Motor neuron (in vitro differentiated cells): Measurements from ENCODE around the gene FRMPD2. TPM values are rescaled to one million over a fixed set of nuclear protein-coding genes. Genes with fewer than 3 reads are reported as not detected.
A peak's percentile ranks its signal among the peaks of the same experiment; 100 is the strongest.

Experiments used
- ATAC-seq, 8 experiments: fragments of 200-7000 bp; cut with Tn5 transposase; replicated peaks in 6 of 8; 2 replicates each; pipeline ENCODE4 v1.8.0; 2021; ENCODE audit warnings: mild to moderate bottlenecking in 8 of 8, moderate library complexity in 8 of 8
- H3K27ac ChIP-seq, 2 donors: fragments of 250-450 bp; sonication (Bioruptor Pico); 2 replicates each; pipeline ENCODE4 v1.9.0; 2021; ENCODE audit warnings: antibody characterized with exemption in 2 of 2, mild to moderate bottlenecking in 2 of 2, moderate library complexity in 1 of 2
- H3K4me1 ChIP-seq, 2 donors: fragments of 250-450 bp; sonication (Bioruptor Pico); replicated peaks in 1 of 2; 2 replicates each; pipeline ENCODE4 v1.6.1; 2021; ENCODE audit warnings: antibody characterized with exemption in 2 of 2, mild to moderate bottlenecking in 2 of 2, moderate library complexity in 1 of 2
- H3K4me3 ChIP-seq, 5 donors: fragments of 250-450 bp; sonication (Bioruptor Pico); 2 replicates each; pipeline ENCODE4 v1.9.0; 2021; ENCODE audit warnings: antibody characterized with exemption in 5 of 5, mild to moderate bottlenecking in 5 of 5, moderate library complexity in 4 of 5
- WGBS, 10 experiments: fragments of 450-650 bp; shearing (Covaris generic); methylation state at CpG; one replicate each; pipeline ENCODE4 v1.0.0; 2022; 5-methylcytosine and 5-hydroxymethylcytosine counted together
- in situ Hi-C, 9 experiments: fragments of 400-800 bp; cut with MboI; loops; one replicate each; pipeline ENCODE4 v1.15.0; 2021; ENCODE audit warnings: low sequenced_read_pairs in 9 of 9, low pct_unique_long_range_greater_than_20kb in 2 of 9; ENCODE audit not compliant: unreplicated experiment in 9 of 9
- total RNA-seq, 8 experiments: library from RNA; unstranded; fragments of 300-600 nt; gene quantifications; 2 replicates each; pipeline versions ENCODE4 v1.2.3 to v1.2.4, GENCODE V29; 2022

Gene FRMPD2
- total RNA-seq, 8 experiments from 2014 or later = 0.11 to 12.8 (median 0.85) TPM

GRCh38 chr10:48255722-48256121 is 18.8 kb downstream of the FRMPD2 start:
- WGBS, 10 experiments = 0 to 100% (median 85%) methylated on average over 1 to 2 of the region's 6 CpGs; no CpG with 5 or more reads in 6 of the 10 experiments

GRCh38 chr10:48254750-48255512 is 19.6 kb downstream of the FRMPD2 start:
- H3K27ac ChIP-seq = no peak overlapping the region
- ATAC-seq = peak in 1 of 8 experiments; percentile 31
- in situ Hi-C loops = no loop called here
- 23 to 96% (median 80%) methylated on average over 1 to 4 of the region's 5 CpGs; no CpG with 5 or more reads in 3 of the 10 experiments for WGBS, 10 experiments
- peaks cover 12 to 14% of the 10 kb centered on the region in 2 donors for H3K4me1 ChIP-seq
- no peak overlapping the region for H3K4me3 ChIP-seq

More at GRCh38 chr10:48255722-48256121, 18.8 kb downstream of the FRMPD2 start:
- Histone ChIP-seq H3K4me1 (peaks cover 12 to 14% of the 10 kb centered on the region in 2 donors), H3K27ac (no peak overlapping the region), H3K4me3 (no peak overlapping the region)
- no peak for ATAC-seq
- in situ Hi-C loops = no loop called here

GRCh38 chr10:48253970-48254657 is 20.4 kb downstream of the FRMPD2 start:
- peaks cover 12 to 14% of the 10 kb centered on the region in 2 donors for H3K4me1 ChIP-seq
- in situ Hi-C loops = no loop called here
- no peak overlapping the region for H3K4me3 ChIP-seq
- H3K27ac ChIP-seq = no peak overlapping the region
- ATAC-seq = peak in 3 of 8 experiments; percentile 60 to 75 (median 64)
- WGBS, 10 experiments = 56 to 100% (median 91%) methylated on average over 1 to 8 of the region's 9 CpGs; no CpG with 5 or more reads in 1 of the 10 experiments

- in situ Hi-C loops = no loop called here
- WGBS, 10 experiments = 66 to 87% methylated on average over 4 to 5 of the region's 5 CpGs; no CpG with 5 or more reads in 8 of the 10 experiments
- peaks cover 4 to 9% of the 10 kb centered on the region in 2 donors for H3K4me1 ChIP-seq
- H3K4me3 ChIP-seq = no peak overlapping the region
- no peak overlapping the region for H3K27ac ChIP-seq
- no peak for ATAC-seq
These were observed 22.2 kb downstream of the FRMPD2 start for GRCh38 chr10:48252354-48252650.

- Histone ChIP-seq H3K4me3 (no peak overlapping the region), H3K4me1 (peaks cover 4 to 9% of the 10 kb centered on the region in 2 donors), H3K27ac (no peak overlapping the region)
- ATAC-seq = peak; percentile 22 to 85 (median 49)
- 7 to 70% (median 46%) methylated on average over 1 to 9 of the region's 13 CpGs; no CpG with 5 or more reads in 1 of the 10 experiments for WGBS, 10 experiments
- in situ Hi-C loops = no loop called here
These were observed 22.8 kb downstream of the FRMPD2 start for GRCh38 chr10:48251525-48252353.

- H3K4me1 ChIP-seq = peaks cover 4 to 9% of the 10 kb centered on the region in 2 donors
- H3K27ac ChIP-seq = no peak overlapping the region
- ATAC-seq = peak in 5 of 8 experiments; percentile 26 to 52 (median 43)
- no peak overlapping the region for H3K4me3 ChIP-seq
- in situ Hi-C loops = no loop called here
These were observed 23.4 kb downstream of the FRMPD2 start for GRCh38 chr10:48251152-48251524.

- no peak overlapping the region for H3K4me3 ChIP-seq
- in situ Hi-C loops = no loop called here
- H3K27ac ChIP-seq = no peak overlapping the region
- WGBS, 10 experiments = 83 to 100% (median 100%) methylated on average over 1 to 3 of the region's 8 CpGs; no CpG with 5 or more reads in 7 of the 10 experiments
- ATAC-seq = no peak
- peaks cover 4 to 9% of the 10 kb centered on the region in 2 donors for H3K4me1 ChIP-seq
These were observed 24.6 kb downstream of the FRMPD2 start for GRCh38 chr10:48249763-48250351.

- ATAC-seq = no peak
- no peak overlapping the region for H3K27ac ChIP-seq
- WGBS, 10 experiments = 86 to 100% (median 92%) methylated on average over 1 to 2 of the region's 6 CpGs; no CpG with 5 or more reads in 6 of the 10 experiments
- peaks cover 4 to 9% of the 10 kb centered on the region in 2 donors for H3K4me1 ChIP-seq
- H3K4me3 ChIP-seq = no peak overlapping the region
- in situ Hi-C loops = no loop called here
These were observed 25.3 kb downstream of the FRMPD2 start for GRCh38 chr10:48249004-48249762.

GRCh38 chr10:48248462-48248861 is 26.0 kb downstream of the FRMPD2 start:
- ATAC-seq = no peak
- no peak overlapping the region for H3K4me3 ChIP-seq
- in situ Hi-C loops = no loop called here
- H3K4me1 ChIP-seq = peaks cover 4 to 9% of the 10 kb centered on the region in 2 donors
- 0 to 89% (median 53%) methylated on average over 1 to 2 of the region's 2 CpGs for WGBS, 10 experiments
- H3K27ac ChIP-seq = no peak overlapping the region

GRCh38 chr10:48247680-48248079 is 26.8 kb downstream of the FRMPD2 start:
- peak in 1 of 8 experiments; percentile 30 for ATAC-seq
- Histone ChIP-seq H3K4me1 (peaks cover 4 to 9% of the 10 kb centered on the region in 2 donors), H3K4me3 (no peak overlapping the region), H3K27ac (no peak overlapping the region)
- WGBS, 10 experiments = 14 to 100% (median 60%) methylated on average over 1 of the region's 2 CpGs; no CpG with 5 or more reads in 4 of the 10 experiments
- in situ Hi-C loops = no loop called here

- in situ Hi-C loops = no loop called here
- H3K4me1 ChIP-seq = peaks cover 4 to 5% of the 10 kb centered on the region in 2 donors
- H3K27ac ChIP-seq = no peak overlapping the region
- no peak for ATAC-seq
- WGBS, 10 experiments = 0 to 67% methylated on average over 1 of the region's 1 CpG; no CpG with 5 or more reads in 8 of the 10 experiments
- H3K4me3 ChIP-seq = no peak overlapping the region
These were observed 28.0 kb downstream of the FRMPD2 start for GRCh38 chr10:48246501-48246900.

- Histone ChIP-seq H3K27ac (no peak overlapping the region), H3K4me3 (no peak overlapping the region), H3K4me1 (no peaks in the 10 kb centered on the region)
- WGBS, 10 experiments = 0 to 100% (median 60%) methylated on average over 1 to 2 of the region's 3 CpGs; no CpG with 5 or more reads in 5 of the 10 experiments
- ATAC-seq = no peak
- in situ Hi-C loops = no loop called here
These were observed 28.5 kb downstream of the FRMPD2 start for GRCh38 chr10:48245977-48246376.
